ENCODE data around the gene PRSS36. TPM values are rescaled to one million over a fixed set of nuclear protein-coding genes. Genes with fewer than 3 reads are reported as not detected.
"Not testable (repeated sequence)": the region's sequence is repeated elsewhere in the genome, so short reads cannot be mapped to it uniquely, and the experiment has no call there.

PRSS36 gene
- total RNA-seq, 1 experiment from 2014 or later = 1.3 TPM

DNA sequence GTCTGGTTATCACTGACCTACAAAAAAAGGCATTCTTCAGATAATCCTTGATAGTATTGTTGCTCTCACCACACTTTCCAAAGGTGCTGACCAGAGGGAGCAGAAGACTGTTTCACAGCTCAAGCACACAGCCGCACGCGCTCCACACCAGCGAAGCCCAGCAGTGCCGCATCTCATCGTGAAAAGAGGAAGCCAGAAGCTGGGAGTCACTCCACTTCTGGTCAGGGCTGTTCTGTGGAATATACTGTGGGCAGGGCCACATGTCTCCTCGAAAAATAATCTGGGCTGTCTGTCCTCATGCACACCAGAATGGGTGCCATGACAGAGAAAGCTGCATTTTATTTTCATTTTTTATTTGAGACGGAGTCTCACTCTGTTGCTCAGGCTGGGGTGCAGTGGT is 7.3 kb upstream of the PRSS36 start (continued):
- TF ChIP-seq, protein P1, sequence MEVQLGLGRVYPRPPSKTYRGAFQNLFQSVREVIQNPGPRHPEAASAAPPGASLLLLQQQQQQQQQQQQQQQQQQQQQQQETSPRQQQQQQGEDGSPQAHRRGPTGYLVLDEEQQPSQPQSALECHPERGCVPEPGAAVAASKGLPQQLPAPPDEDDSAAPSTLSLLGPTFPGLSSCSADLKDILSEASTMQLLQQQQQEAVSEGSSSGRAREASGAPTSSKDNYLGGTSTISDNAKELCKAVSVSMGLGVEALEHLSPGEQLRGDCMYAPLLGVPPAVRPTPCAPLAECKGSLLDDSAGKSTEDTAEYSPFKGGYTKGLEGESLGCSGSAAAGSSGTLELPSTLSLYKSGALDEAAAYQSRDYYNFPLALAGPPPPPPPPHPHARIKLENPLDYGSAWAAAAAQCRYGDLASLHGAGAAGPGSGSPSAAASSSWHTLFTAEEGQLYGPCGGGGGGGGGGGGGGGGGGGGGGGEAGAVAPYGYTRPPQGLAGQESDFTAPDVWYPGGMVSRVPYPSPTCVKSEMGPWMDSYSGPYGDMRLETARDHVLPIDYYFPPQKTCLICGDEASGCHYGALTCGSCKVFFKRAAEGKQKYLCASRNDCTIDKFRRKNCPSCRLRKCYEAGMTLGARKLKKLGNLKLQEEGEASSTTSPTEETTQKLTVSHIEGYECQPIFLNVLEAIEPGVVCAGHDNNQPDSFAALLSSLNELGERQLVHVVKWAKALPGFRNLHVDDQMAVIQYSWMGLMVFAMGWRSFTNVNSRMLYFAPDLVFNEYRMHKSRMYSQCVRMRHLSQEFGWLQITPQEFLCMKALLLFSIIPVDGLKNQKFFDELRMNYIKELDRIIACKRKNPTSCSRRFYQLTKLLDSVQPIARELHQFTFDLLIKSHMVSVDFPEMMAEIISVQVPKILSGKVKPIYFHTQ (CRISPR knock-in tag; IDR thresholded peaks at IDR 0.05) = no peak

DNA sequence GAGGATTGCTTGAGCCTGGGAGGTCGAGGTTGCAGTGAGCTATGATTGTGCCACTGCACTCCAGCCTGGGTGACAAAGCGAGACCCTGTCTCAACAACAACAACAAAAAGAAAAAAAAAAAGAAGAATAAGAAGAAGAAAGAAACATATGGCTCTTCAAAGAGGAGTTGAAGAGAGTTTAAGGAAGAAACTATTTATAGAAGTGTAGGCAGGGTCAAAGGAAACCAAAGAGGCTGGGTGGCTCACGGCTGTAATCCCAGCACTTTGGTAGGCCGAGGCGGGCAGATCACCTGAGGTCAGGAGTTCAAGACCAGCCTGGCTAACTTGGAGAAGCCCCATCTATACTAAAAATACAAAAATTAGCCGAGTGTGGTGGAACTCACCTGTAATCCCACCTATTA is 1.1 kb upstream of the PRSS36 start:
- POLR2A ChIA-PET = interaction anchor here (0.7 kb wide), 1 partner anchor 109 kb away, joined by 4 read pairs; no protein-coding TSS in a partner anchor
- Mint-ChIP-seq H3K4me1 (peaks cover 20% of the 10 kb centered on the region), H3K27me3 (ENCODE audit: low read depth) (peaks cover 22% of the 10 kb centered on the region)
- H3K36me3 Mint-ChIP-seq; ATAC-seq; H3K27ac Mint-ChIP-seq; H3K4me3 Mint-ChIP-seq; DNase-seq (ENCODE audit: low spot score); H3K9me3 Mint-ChIP-seq: not testable (repeated sequence)
- CTCF ChIA-PET = interaction anchor here (1.4 to 2.0 kb wide), 2 partner anchors 9 kb away, joined by 4 to 7 read pairs; no protein-coding TSS in a partner anchor

DNA sequence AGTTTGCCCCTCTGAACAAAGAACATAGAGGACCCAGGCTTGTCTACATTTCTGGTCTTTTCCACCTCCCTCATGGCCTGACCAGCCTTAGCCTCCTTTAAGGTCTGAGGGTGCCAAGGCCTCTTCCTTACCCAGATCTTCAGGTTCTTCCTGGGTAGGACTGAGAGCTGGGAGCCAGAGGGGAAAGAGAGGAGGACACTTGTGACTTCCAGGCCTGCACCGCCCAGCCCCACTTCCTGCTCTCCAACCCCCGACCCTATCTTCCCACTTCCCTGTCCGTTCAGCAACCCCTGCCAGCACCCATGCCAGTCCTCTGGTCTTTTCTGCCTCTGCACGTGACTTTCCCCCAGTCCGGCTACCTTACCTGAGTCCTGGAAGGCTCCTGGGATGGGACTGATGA is 534 bp downstream of the PRSS36 start:
- Mint-ChIP-seq H3K27ac (no peak overlapping the region), H3K9me3 (no peaks in the 10 kb centered on the region), H3K4me3 (peak overlapping the region; percentile 18), H3K36me3 (no peaks in the 10 kb centered on the region), H3K4me1 (peaks cover 20% of the 10 kb centered on the region), H3K27me3 (ENCODE audit: low read depth) (peaks cover 35% of the 10 kb centered on the region)
- DNase-seq (ENCODE audit: low spot score) = no peak
- POLR2A ChIA-PET = interaction anchor here (1.9 kb wide), 1 partner anchor 31 kb away, joined by 7 read pairs; the partner anchor contains the start of gene FUS
- CTCF ChIA-PET = interaction anchor here (1.0 kb wide), 1 partner anchor 164 kb away, joined by 4 read pairs; the partner anchor contains the start of gene HSD3B7
- no peak for ATAC-seq
- TF ChIP-seq ZNF416 (CRISPR knock-in tag; IDR thresholded peaks at IDR 0.05) = no peak

DNA sequence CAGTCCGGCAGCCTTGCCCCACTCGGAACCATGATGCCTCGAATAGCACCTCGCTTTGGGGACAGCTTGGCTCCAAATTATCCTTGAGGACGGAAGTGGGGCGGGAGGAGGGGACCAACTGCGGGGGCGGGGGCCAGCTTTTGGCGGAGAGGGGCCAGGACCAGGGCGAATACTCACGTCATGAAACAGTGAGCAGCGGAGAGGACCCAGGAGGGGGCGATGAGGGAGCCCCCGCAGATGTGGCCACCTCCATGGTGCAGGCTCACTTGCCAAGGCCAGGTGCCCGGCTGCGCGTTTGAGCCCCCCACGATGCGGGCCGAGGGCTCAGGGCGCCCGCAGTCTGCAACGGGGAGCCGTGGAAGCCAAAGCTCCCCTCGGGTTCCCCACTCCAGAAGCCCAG is 970 bp downstream of the PRSS36 start:
- TF ChIP-seq CBFB (CRISPR knock-in tag; IDR thresholded peaks at IDR 0.05; ENCODE audit: low read depth) (no peak), GTF2I (CRISPR knock-in tag; conservative IDR thresholded peaks at IDR 0.05) (no peak), EMX1 (CRISPR knock-in tag; IDR thresholded peaks at IDR 0.05) (no peak), ZBTB43 (CRISPR knock-in tag; IDR thresholded peaks at IDR 0.05) (no peak), SMAD4 (CRISPR knock-in tag; IDR thresholded peaks at IDR 0.05) (no peak)
- TF ChIP-seq, protein P2, sequence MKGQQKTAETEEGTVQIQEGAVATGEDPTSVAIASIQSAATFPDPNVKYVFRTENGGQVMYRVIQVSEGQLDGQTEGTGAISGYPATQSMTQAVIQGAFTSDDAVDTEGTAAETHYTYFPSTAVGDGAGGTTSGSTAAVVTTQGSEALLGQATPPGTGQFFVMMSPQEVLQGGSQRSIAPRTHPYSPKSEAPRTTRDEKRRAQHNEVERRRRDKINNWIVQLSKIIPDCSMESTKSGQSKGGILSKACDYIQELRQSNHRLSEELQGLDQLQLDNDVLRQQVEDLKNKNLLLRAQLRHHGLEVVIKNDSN (CRISPR knock-in tag; IDR thresholded peaks at IDR 0.05) = no peak
- ChIA-PET CTCF (interaction anchor here (0.6 to 1.5 kb wide), 4 partner anchors 17 to 307 kb away, joined by 3 to 4 read pairs (median 4); partner anchors contain the start of genes HSD3B7, ZNF646 and ZNF668), POLR2A (interaction anchor here (0.6 to 1.9 kb wide), 3 partner anchors 14 to 46 kb away, joined by 3 to 7 read pairs (median 4); partner anchors contain the start of gene FUS)
- ATAC-seq (no peak), DNase-seq (ENCODE audit: low spot score) (no peak)
- Mint-ChIP-seq H3K27me3 (ENCODE audit: low read depth) (peaks cover 40% of the 10 kb centered on the region), H3K9me3 (no peaks in the 10 kb centered on the region), H3K36me3 (no peaks in the 10 kb centered on the region), H3K27ac (no peak overlapping the region), H3K4me1 (peaks cover 20% of the 10 kb centered on the region), H3K4me3 (peak overlapping the region; percentile 55)

GRCh38 chr16:31148281-31148728 is 1.6 kb downstream of the PRSS36 start:
- Mint-ChIP-seq H3K9me3 (no peaks in the 10 kb centered on the region), H3K4me3 (peak overlapping the region; percentile 74), H3K27me3 (ENCODE audit: low read depth) (peaks cover 45% of the 10 kb centered on the region), H3K4me1 (peaks cover 20% of the 10 kb centered on the region), H3K36me3 (no peaks in the 10 kb centered on the region), H3K27ac (no peak overlapping the region)
- ATAC-seq (peak; percentile 86), DNase-seq (ENCODE audit: low spot score) (peak; percentile 77)
- POLR2A ChIA-PET = interaction anchor here (0.6 to 1.9 kb wide), 4 partner anchors 14 to 45 kb away, joined by 3 to 7 read pairs (median 4); partner anchors contain the start of genes FUS and KAT8
- CTCF ChIA-PET = interaction anchor here (0.6 to 1.5 kb wide), 4 partner anchors 17 to 307 kb away, joined by 3 to 4 read pairs (median 4); partner anchors contain the start of genes HSD3B7, ZNF646 and ZNF668
- TF ChIP-seq ATF1 (CRISPR knock-in tag; IDR thresholded peaks at IDR 0.05) (no peak), ETV6 (CRISPR knock-in tag; IDR thresholded peaks at IDR 0.05) (no peak), MXD4 (CRISPR knock-in tag; IDR thresholded peaks at IDR 0.05; ENCODE audit: borderline replicate concordance) (no peak), ZNF425 (CRISPR knock-in tag; conservative IDR thresholded peaks at IDR 0.05) (no peak), USF2 (CRISPR knock-in tag; IDR thresholded peaks at IDR 0.05) (no peak), ZNF121 (CRISPR knock-in tag; IDR thresholded peaks at IDR 0.05) (peak; percentile 68; the same call in 1 of the 2 replicates), NR2C2 (CRISPR knock-in tag; IDR thresholded peaks at IDR 0.05) (no peak)
- TF ChIP-seq, protein P3, sequence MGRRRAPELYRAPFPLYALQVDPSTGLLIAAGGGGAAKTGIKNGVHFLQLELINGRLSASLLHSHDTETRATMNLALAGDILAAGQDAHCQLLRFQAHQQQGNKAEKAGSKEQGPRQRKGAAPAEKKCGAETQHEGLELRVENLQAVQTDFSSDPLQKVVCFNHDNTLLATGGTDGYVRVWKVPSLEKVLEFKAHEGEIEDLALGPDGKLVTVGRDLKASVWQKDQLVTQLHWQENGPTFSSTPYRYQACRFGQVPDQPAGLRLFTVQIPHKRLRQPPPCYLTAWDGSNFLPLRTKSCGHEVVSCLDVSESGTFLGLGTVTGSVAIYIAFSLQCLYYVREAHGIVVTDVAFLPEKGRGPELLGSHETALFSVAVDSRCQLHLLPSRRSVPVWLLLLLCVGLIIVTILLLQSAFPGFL (CRISPR knock-in tag; IDR thresholded peaks at IDR 0.05; ENCODE audit: borderline replicate concordance) = no peak
